ENCODE measurements around the gene EP300.
A peak's percentile ranks its signal among the peaks of the same experiment; 100 is the strongest.
"Not testable (repeated sequence)": the region's sequence is repeated elsewhere in the genome, so short reads cannot be mapped to it uniquely, and the experiment has no call there.

Gene EP300

GRCh38 chr22:41085842-41086241, 6.5 kb upstream of the EP300 start:
- no peak for DNase-seq (ENCODE audit: low read depth)

GRCh38 chr22:41091132-41092022, 1.0 kb upstream of the EP300 start:
- DNase-seq (ENCODE audit: low read depth): peak; percentile 83

DNA sequence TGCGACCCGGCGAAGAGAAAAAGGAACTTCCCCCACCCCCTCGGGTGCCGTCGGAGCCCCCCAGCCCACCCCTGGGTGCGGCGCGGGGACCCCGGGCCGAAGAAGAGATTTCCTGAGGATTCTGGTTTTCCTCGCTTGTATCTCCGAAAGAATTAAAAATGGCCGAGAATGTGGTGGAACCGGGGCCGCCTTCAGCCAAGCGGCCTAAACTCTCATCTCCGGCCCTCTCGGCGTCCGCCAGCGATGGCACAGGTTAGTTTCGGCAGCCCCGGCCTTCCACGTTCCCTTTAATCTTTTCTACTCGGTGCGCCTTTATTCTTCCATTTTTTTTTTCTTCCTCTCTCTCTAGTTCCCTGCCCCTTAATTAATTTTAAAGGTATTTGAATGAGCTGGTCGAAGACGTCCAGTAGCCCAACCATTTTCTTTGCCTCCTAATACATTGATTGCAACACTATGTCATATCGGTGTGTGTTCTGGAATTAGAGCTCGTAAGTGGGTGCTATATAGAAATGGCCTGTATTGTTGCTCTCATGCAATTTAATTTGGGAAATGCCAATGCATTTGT, 537 bp downstream of the EP300 start:
- DNase-seq (ENCODE audit: low read depth): no peak

GRCh38 chr22:41094041-41094593, 1.7 kb downstream of the EP300 start:
- no peak for DNase-seq (ENCODE audit: low read depth)

- no peak for DNase-seq (ENCODE audit: low read depth)
Measured at GRCh38 chr22:41096391-41096790, 4.0 kb downstream of the EP300 start.

GRCh38 chr22:41096841-41097240, 4.4 kb downstream of the EP300 start:
- DNase-seq (ENCODE audit: low read depth): no peak

DNA sequence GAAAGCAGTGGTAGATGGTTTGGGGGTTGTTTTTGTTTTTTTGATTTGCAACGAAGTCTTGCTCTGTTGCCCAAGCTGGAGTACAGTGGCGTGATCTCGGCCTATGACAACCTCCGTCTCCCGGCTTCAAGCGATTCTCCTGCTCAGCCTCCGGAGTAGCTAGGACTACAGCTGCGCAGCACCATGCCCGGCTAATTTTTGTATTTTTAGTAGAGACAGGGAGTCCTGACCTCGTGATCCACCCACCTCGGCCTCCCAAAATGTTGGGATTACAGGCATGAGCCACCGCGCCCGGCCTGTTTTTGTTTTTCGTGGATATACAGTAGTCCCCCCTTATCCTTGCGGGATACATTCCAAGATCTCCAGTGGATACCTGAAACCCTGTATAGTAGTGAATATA, 6.6 kb downstream of the EP300 start:
- DNase-seq (ENCODE audit: low read depth): no peak

DNA sequence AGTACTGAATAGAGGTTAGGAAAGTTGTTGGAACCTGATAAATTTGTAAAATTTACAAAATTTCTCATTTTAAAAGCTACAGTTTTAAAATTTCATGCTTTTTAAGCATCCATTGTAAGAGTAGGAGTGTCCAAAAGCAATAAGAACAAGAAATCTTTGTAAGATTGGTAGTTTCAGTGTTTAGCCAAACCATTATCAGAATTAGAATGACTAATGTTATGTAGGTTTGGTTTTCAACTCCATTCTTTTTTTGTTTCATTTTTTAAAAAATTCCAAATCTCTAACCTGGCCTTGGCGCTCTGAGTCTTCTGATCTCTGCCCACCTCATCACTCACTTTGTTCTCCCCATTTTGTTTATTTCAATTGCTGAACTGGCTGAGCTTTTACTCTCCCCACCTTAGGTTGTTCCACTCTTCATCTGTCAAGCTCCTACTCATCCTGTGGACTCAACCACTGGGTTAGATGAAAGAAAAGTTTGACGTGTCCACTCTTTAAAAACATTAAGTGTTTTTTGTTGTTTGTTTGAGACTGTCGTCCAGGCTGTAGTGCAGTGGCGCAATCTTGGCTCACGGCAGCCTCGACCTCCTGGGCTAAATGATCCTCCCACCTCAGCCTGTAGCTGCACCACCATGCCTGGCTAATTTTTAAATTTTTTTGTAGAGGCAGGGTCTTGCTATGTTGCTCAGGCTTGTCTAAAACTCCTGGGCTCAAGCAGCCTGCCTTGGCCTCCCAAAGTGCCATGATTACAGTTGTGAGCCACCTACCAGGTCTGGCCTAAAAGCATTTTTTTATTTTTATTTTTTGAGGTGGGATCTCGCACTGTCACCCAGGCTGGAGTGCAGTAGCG, 14.0 kb downstream of the EP300 start:
- DNase-seq (ENCODE audit: low read depth): no peak

DNA sequence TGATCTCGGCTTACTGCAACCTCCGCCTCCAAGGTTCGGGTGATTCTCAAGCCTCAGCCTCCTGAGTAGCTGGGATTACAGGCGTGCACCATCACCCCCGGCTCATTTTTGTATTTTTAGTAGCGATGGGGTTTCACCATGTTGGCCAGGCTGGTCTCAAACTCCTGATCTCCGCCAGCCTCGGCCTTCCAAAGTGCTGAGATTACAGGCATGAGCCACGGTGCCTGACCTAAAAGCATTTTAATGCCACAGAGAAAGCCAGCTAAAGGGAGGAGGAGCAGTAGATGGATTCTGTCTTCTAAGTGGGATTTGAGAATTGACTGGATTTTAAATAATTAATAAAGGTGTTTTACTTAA, 14.6 kb downstream of the EP300 start:
- not testable (repeated sequence) for DNase-seq (ENCODE audit: low read depth)

GRCh38 chr22:41110968-41111367, 18.6 kb downstream of the EP300 start:
- no peak for DNase-seq (ENCODE audit: low read depth)

- no peak for DNase-seq (ENCODE audit: low read depth)
Measured at GRCh38 chr22:41116342-41116741, 23.9 kb downstream of the EP300 start.

- DNase-seq (ENCODE audit: low read depth): no peak
Measured at GRCh38 chr22:41117127-41117965, 25.0 kb downstream of the EP300 start.

DNA sequence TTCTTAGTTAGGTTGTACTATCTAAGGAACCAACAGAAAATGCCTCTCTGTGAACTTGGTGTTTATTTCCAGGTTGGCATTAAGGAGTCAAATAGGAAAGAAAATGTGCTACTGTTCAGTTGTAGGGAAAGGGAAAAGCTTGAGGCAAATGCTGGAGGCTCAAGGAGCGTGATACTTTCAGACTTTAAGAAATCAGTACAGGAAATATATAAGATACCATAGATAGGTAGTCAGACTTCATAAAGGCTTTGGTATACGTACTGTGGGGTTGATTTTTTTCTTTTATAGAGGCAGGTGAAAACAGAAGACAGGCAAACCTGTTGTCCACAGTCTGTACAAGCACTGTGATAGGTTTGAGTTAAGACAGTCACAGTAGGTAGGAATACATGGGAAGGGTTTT, 30.8 kb downstream of the EP300 start:
- no peak for DNase-seq (ENCODE audit: low read depth)

GRCh38 chr22:41124086-41124485, 31.7 kb downstream of the EP300 start:
- DNase-seq (ENCODE audit: low read depth): no peak

GRCh38 chr22:41127451-41127850, 35.1 kb downstream of the EP300 start:
- DNase-seq (ENCODE audit: low read depth): no peak

DNA sequence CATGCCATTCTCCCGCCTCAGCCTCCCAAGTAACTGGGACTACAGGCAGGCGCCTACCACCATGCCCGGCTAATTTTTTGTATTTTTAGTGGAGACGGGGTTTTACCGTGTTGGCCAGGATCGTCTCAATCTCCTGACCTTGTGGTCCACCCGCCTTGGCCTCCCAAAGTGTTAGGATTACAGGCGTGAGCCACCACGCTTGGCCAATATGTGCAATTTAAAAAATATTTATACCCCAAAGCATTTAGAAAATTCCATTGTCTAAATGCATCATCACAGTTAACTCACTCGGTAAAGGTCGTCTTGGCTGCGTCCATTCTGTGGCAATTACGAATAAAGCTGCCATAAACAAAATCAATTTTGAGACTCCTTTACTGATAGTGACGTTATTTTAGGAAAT, 36.2 kb downstream of the EP300 start:
- no peak for DNase-seq (ENCODE audit: low read depth)

DNA sequence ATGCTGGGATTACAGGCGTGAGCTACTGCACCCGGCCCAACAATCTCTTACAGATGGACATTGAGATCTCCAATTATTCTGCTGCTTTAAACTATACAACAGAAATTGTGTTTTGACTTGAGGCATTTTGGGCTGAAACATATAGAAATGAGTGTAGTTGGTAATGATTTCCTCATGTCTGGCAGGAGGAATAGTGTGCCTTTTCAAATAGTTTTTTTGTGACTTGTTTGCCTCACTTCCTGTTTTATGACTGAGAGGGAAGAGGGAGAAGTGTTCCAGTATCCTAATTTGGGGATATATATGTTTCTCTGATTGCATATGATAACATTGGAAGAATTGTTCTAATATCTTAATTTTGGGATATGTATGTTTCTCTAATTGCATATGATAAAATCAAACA, 40.2 kb downstream of the EP300 start:
- DNase-seq (ENCODE audit: low read depth): no peak

- DNase-seq (ENCODE audit: low read depth): no peak
Measured at GRCh38 chr22:41140365-41140957, 48.1 kb downstream of the EP300 start.

- DNase-seq (ENCODE audit: low read depth): not testable (repeated sequence)
Measured at GRCh38 chr22:41145921-41146320, 53.5 kb downstream of the EP300 start.

GRCh38 chr22:41146573-41146972, 54.2 kb downstream of the EP300 start:
- no peak for DNase-seq (ENCODE audit: low read depth)

- no peak for DNase-seq (ENCODE audit: low read depth)
Measured at GRCh38 chr22:41147722-41148121, 55.3 kb downstream of the EP300 start.

All from GM04503 (cell line).